Breast epithelium (tissue), 4 donors: ENCODE results near the gene USP6. TPM values are rescaled to one million over a fixed set of nuclear protein-coding genes. Genes with fewer than 3 reads are reported as not detected.
"Not testable (repeated sequence)": the region's sequence is repeated elsewhere in the genome, so short reads cannot be mapped to it uniquely, and the experiment has no call there.

Experiments
- DNase-seq, 2 donors: peaks; one replicate each; pipeline ENCODE4 v3.0.0-alpha.2; 2019; ENCODE audit warnings: low spot score in 2 of 2
- H3K27ac ChIP-seq, 2 donors: fragments of 200-600 bp; sonication (generic) in 1 of 2; one replicate each; pipeline ENCODE4 v1.5.1; 2016 to 2019; ENCODE audit warnings: mild to moderate bottlenecking in 1 of 2
- H3K27me3 ChIP-seq, 2 donors: fragments of 200-600 bp; sonication (generic) in 1 of 2; one replicate each; pipeline versions ENCODE4 v1.5.1 to v1.6.0; 2017 to 2019; ENCODE audit warnings: control low read depth in 1 of 2, mild to moderate bottlenecking in 1 of 2
- H3K36me3 ChIP-seq: fragments of 200-600 bp; one replicate; pipeline ENCODE4 v1.5.1; 2019
- H3K4me1 ChIP-seq, 2 donors: fragments of 200-600 bp; sonication (generic); one replicate each; pipeline ENCODE4 v1.5.1; 2016 to 2019; ENCODE audit warnings: control low read depth in 1 of 2
- H3K4me3 ChIP-seq, 3 donors: fragments of 200-600 bp; sonication (generic); 1 replicate in 2 of 3; 2 replicates in 1 of 3; pipeline ENCODE4 v1.5.1; 2016 to 2019; ENCODE audit warnings: mild to moderate bottlenecking in 3 of 3, moderate library complexity in 2 of 3
- H3K9me3 ChIP-seq, 2 donors: fragments of 200-600 bp; sonication (generic) in 1 of 2; one replicate each; pipeline ENCODE4 v1.5.1; 2016 to 2019; ENCODE audit warnings: control low read depth in 1 of 2
- CTCF ChIP-seq, 3 donors: fragments of 450-650 bp; IDR thresholded peaks; one replicate each; pipeline ENCODE4 v1.5.1; 2016 to 2017; ENCODE audit warnings: antibody characterized with exemption in 3 of 3, mild to moderate bottlenecking in 3 of 3, moderate library complexity in 3 of 3
- POLR2A ChIP-seq: fragments of 450-650 bp; IDR thresholded peaks from one replicate; pipeline ENCODE4 v1.6.1; 2016; ENCODE audit warnings: antibody characterized with exemption, mild to moderate bottlenecking, moderate library complexity
- POLR2AphosphoS5 ChIP-seq, 3 donors: sonication (generic); formaldehyde crosslinking; IDR thresholded peaks; one replicate each; pipeline ENCODE4 v1.6.1; 2017; ENCODE audit warnings: antibody characterized with exemption in 3 of 3
- intact Hi-C: fragments of 100-400 bp; cut with DNase I; formaldehyde crosslinking; loops from one replicate; pipeline ENCODE4 v1.15.1; 2023; ENCODE audit warnings: low total_unique reads
- total RNA-seq, 3 donors: library from RNA; depleted of rRNA; stranded (reverse); fragments of >200 nt; gene quantifications; one replicate each; pipeline ENCODE4 v1.1.0, GENCODE V29; 2016

Gene USP6
- under 1 TPM; 0.16 to 0.44 (median 0.33) TPM for total RNA-seq

GRCh38 chr17:5115673-5116651, at the start of gene USP6:
TSS of gene USP6 (plus strand) at chr17:5116032. CDS start at chr17:5130368, 14,336 bp downstream.
- TF ChIP-seq CTCF (IDR thresholded peaks at IDR 0.05), result no peak
- TF ChIP-seq POLR2AphosphoS5 (IDR thresholded peaks at IDR 0.05), result peak in 1 of 3 donors; percentile 28
- TF ChIP-seq POLR2A, result no peak
- Histone ChIP-seq H3K4me3 (peak within 1 kb of the TSS in 2 of 3 donors; percentile 13 to 51), H3K9me3 (no peaks in the 10 kb centered on the region), H3K27ac (no peak within 1 kb of the TSS), H3K4me1 (no peaks in the 10 kb centered on the region), H3K36me3 (no peaks in the 10 kb centered on the region), H3K27me3 (peaks cover 6 to 34% of the 10 kb centered on the region in 2 donors)
- intact Hi-C loops, result no loop called here
- no peak for DNase-seq

DNA sequence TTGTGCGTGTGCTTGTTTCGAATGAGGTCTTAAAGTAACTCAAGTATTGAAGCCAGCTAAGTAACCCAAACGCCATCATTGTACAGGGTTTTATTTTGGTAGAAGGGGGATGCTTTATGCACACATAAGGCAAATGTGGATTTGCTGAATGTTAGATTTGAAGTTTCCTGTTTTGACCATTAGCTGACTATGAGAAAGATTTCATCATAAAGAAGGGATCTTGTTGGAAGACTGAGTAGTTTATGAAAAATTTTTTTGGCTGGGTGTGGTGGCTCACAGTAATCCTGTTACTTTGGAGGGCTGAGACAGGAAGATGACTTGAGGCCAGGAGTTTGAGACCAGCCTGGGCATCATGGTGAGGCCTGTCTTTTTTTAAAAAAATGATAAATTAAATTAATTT, 47.6 kb upstream of the USP6 start:
- H3K9me3 ChIP-seq, result no peaks in the 10 kb centered on the region
- no peak for DNase-seq
- H3K27ac ChIP-seq, result no peak overlapping the region
- intact Hi-C loops, result no loop called here
- H3K4me1 ChIP-seq, result no peaks in the 10 kb centered on the region
- no peaks in the 10 kb centered on the region for H3K36me3 ChIP-seq
- TF ChIP-seq POLR2AphosphoS5 (IDR thresholded peaks at IDR 0.05) (no peak), CTCF (IDR thresholded peaks at IDR 0.05) (no peak), POLR2A (no peak)
- no peak overlapping the region for H3K4me3 ChIP-seq
- no peaks in the 10 kb centered on the region for H3K27me3 ChIP-seq

GRCh38 chr17:5069724-5070123, 46.1 kb upstream of the USP6 start:
- no peak for TF ChIP-seq POLR2A
- TF ChIP-seq POLR2AphosphoS5 (IDR thresholded peaks at IDR 0.05), result peak in 1 of 3 donors; percentile 46
- no peak for TF ChIP-seq CTCF (IDR thresholded peaks at IDR 0.05)
- peak in 1 of 2 donors; percentile 91 for DNase-seq
- Histone ChIP-seq H3K27ac (peak overlapping the region; percentile 85 to 87), H3K27me3 (no peaks in the 10 kb centered on the region), H3K4me3 (no peak overlapping the region), H3K9me3 (no peaks in the 10 kb centered on the region), H3K4me1 (no peaks in the 10 kb centered on the region), H3K36me3 (no peaks in the 10 kb centered on the region)
- intact Hi-C loops, result no loop called here

DNA sequence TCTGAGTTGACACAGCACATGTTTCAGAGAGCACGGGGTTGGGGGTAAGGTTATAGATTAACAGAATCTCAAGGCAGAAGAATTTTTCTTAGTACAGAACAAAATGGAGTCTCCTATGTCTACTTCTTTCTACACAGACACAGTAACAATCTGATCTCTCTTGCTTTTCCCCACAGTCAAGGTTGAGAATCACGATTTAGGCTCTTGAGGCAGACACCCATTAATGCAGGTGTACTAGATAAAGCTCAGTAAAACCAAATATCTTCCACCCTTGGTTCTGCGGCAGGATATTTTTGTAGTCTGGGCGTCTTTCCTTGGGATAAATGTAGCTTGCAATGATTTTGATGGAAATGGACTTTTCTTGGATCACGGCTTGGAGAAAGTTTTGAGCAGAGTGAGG, 40.4 kb upstream of the USP6 start:
- DNase-seq, intact Hi-C loops, H3K4me3 ChIP-seq, H3K9me3 ChIP-seq, H3K36me3 ChIP-seq, H3K27ac ChIP-seq, H3K4me1 ChIP-seq, H3K27me3 ChIP-seq: not testable (repeated sequence)

- H3K9me3 ChIP-seq, DNase-seq, intact Hi-C loops, H3K4me1 ChIP-seq, H3K36me3 ChIP-seq, H3K27me3 ChIP-seq: not testable (repeated sequence)
- peak overlapping the region; percentile 61 to 96 (median 89) for H3K4me3 ChIP-seq
- peak overlapping the region; percentile 90 to 96 for H3K27ac ChIP-seq
Measured at GRCh38 chr17:5077275-5077674, 38.6 kb upstream of the USP6 start.

DNA sequence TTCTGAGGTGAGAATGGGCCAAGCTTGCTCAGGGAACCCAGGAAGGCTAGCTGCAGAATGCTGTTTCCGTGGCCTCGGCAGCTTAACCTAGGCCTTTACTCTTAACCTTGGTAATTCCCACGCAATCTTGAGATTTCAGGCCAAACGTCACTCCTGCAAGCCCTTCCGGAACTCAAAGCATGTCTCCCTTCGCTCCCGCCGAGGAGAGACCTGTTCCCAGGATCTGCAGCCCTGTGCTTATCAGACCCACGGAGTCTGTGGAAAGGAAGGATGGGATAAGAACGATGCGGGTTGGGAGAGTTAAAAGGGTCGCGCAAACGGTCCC, 38.1 kb upstream of the USP6 start:
- no peaks in the 10 kb centered on the region for H3K4me1 ChIP-seq
- H3K27me3 ChIP-seq, result no peaks in the 10 kb centered on the region
- no peak for DNase-seq
- H3K9me3 ChIP-seq, result peaks cover 0 to under 1% of the 10 kb centered on the region in 2 donors
- peak overlapping the region; percentile 90 to 96 for H3K27ac ChIP-seq
- H3K4me3 ChIP-seq, result peak overlapping the region; percentile 61 to 96 (median 89)
- intact Hi-C loops, result no loop called here
- TF ChIP-seq POLR2A (no peak), POLR2AphosphoS5 (IDR thresholded peaks at IDR 0.05) (no peak), CTCF (IDR thresholded peaks at IDR 0.05) (no peak)
- no peaks in the 10 kb centered on the region for H3K36me3 ChIP-seq
